NB4 (cell line): ENCODE measurements around the gene FGF14.

Source experiments
- DNase-seq: peaks from one replicate; pipeline ENCODE4 v3.0.0; 2010; ENCODE audit warnings: low read depth
- H3K4me3 ChIP-seq: one replicate; pipeline ENCODE4 v1.5.1; 2011; ENCODE audit warnings: mild to moderate bottlenecking, low read depth, low read length, moderate library complexity
- CTCF ChIP-seq: IDR thresholded peaks from one replicate; pipeline ENCODE4 v1.5.1; 2012; ENCODE audit warnings: low read depth, low read length
- MYC ChIP-seq: IDR thresholded peaks from 2 replicates; pipeline ENCODE4 v1.6.1; 2011; ENCODE audit warnings: low read depth, low read length
- POLR2A ChIP-seq: IDR thresholded peaks from 2 replicates; pipeline ENCODE4 v1.6.1; 2011; ENCODE audit warnings: mild to moderate bottlenecking; ENCODE audit not compliant: insufficient read length; ENCODE audit errors: extremely low read depth
- TF ChIP-seq, protein P1 (sequence below): IDR thresholded peaks from 2 replicates; pipeline ENCODE4 v1.6.1; 2011; ENCODE audit warnings: low read depth, low read length

The FGF14 gene

DNA sequence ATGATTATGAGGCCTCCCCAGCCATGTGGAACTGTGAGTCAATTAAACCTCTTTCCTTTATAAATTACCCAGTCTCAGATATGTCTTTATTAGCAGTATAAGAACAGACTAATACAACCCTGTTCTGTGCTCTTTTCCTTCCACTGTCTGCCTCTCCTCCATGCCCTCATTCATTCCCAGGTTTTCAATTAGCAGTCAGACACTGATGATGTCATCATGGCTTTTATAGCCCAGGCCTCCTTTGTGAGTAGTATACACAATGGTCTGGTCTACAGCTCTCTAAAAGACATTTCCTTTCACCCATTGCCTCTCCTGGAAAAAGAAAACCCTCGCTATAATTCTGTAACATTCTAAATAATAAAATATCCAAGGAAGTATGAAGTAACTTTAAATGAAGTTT, 25.5 kb downstream of the FGF14 start:
- DNase-seq = no peak
- TF ChIP-seq POLR2A (no peak), CTCF (no peak), MYC (no peak)
- TF ChIP-seq, protein P1, sequence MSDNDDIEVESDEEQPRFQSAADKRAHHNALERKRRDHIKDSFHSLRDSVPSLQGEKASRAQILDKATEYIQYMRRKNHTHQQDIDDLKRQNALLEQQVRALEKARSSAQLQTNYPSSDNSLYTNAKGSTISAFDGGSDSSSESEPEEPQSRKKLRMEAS = no peak
- H3K4me3 ChIP-seq = no peak overlapping the region

GRCh38 chr13:102374726-102375125, 27.1 kb downstream of the FGF14 start:
- TF ChIP-seq POLR2A (no peak), MYC (no peak), CTCF (no peak)
- TF ChIP-seq, protein P1 = no peak
- H3K4me3 ChIP-seq = no peak overlapping the region
- DNase-seq = no peak

GRCh38 chr13:102374233-102374632, 27.6 kb downstream of the FGF14 start:
- no peak for DNase-seq
- TF ChIP-seq MYC (no peak), POLR2A (no peak), CTCF (no peak)
- TF ChIP-seq, protein P1 = no peak
- no peak overlapping the region for H3K4me3 ChIP-seq

GRCh38 chr13:102373221-102373620, 28.6 kb downstream of the FGF14 start:
- H3K4me3 ChIP-seq = no peak overlapping the region
- TF ChIP-seq, protein P1 = no peak
- TF ChIP-seq MYC (no peak), CTCF (no peak), POLR2A (no peak)
- DNase-seq = no peak

DNA sequence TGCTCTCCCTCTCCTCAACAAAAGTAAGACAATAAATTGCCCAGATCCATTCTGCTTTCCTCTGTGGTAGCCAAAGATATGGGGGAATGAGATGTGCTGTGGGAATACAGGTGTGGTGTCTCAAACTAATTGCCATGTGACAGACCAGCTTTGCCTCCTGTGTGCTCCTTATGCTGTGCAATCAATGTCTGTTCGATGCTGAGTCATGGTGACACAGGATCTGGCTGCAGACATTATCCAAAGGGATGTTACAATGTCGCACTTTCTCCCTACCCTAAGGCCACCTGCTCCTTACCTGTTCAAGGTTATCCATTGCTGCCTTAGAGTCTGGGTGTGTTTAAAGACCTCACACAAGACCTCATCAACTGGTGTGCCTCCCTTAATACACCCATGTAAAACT, 32.5 kb downstream of the FGF14 start:
- no peak overlapping the region for H3K4me3 ChIP-seq
- TF ChIP-seq POLR2A (no peak), CTCF (no peak), MYC (no peak)
- TF ChIP-seq, protein P1 = no peak
- DNase-seq = peak; percentile 9

- TF ChIP-seq, protein P1 = no peak
- TF ChIP-seq CTCF (no peak), MYC (no peak), POLR2A (no peak)
- no peak overlapping the region for H3K4me3 ChIP-seq
- DNase-seq = no peak
These were observed 34.0 kb downstream of the FGF14 start for GRCh38 chr13:102367836-102368235.
